ENCODE data around the gene CSAD. TPM values are rescaled to one million over a fixed set of nuclear protein-coding genes. Genes with fewer than 3 reads are reported as not detected.
"Not testable (repeated sequence)": the region's sequence is repeated elsewhere in the genome, so short reads cannot be mapped to it uniquely, and the experiment has no call there.

Gene CSAD
- total RNA-seq, 1 experiment from 2014 or later: 1.2 TPM

- DNase-seq: no peak
- no peaks in the 10 kb centered on the region for H3K9me3 ChIP-seq
- no peaks in the 10 kb centered on the region for H3K27me3 ChIP-seq
- H3K4me3 ChIP-seq: no peak within 1 kb of the TSS
- H3K36me3 ChIP-seq: peaks cover 16% of the 10 kb centered on the region
Measured at GRCh38 chr12:53207042-53207441, 26.3 kb upstream of the CSAD start, which contains the start of gene ITGB7. TSS of gene ITGB7 (minus strand) at chr12:53207251. CDS start at chr12:53200443, 6,808 bp downstream.

- DNase-seq: peak; percentile 56
- Histone ChIP-seq H3K9me3 (no peaks in the 10 kb centered on the region), H3K4me3 (no peak overlapping the region), H3K27me3 (no peaks in the 10 kb centered on the region), H3K36me3 (peaks cover 5% of the 10 kb centered on the region; the same call in 1 of the 2 replicates)
Measured at GRCh38 chr12:53205747-53206419, 25.2 kb upstream of the CSAD start.

GRCh38 chr12:53204351-53204750 lies 23.6 kb upstream of the CSAD start:
- no peaks in the 10 kb centered on the region for H3K36me3 ChIP-seq
- DNase-seq: no peak
- no peaks in the 10 kb centered on the region for H3K27me3 ChIP-seq
- no peak overlapping the region for H3K4me3 ChIP-seq
- no peaks in the 10 kb centered on the region for H3K9me3 ChIP-seq

GRCh38 chr12:53202316-53202715 lies 21.6 kb upstream of the CSAD start:
- not testable (repeated sequence) for H3K36me3 ChIP-seq, DNase-seq, H3K9me3 ChIP-seq, H3K4me3 ChIP-seq, H3K27me3 ChIP-seq

- H3K36me3 ChIP-seq: no peaks in the 10 kb centered on the region
- H3K4me3 ChIP-seq: no peak overlapping the region
- no peaks in the 10 kb centered on the region for H3K27me3 ChIP-seq
- no peaks in the 10 kb centered on the region for H3K9me3 ChIP-seq
- no peak for DNase-seq
Measured at GRCh38 chr12:53201639-53202038, 20.9 kb upstream of the CSAD start.

- H3K4me3 ChIP-seq: no peak overlapping the region
- no peaks in the 10 kb centered on the region for H3K27me3 ChIP-seq
- H3K9me3 ChIP-seq: no peaks in the 10 kb centered on the region
- H3K36me3 ChIP-seq: no peaks in the 10 kb centered on the region
- DNase-seq: no peak
Measured at GRCh38 chr12:53201177-53201541, 20.4 kb upstream of the CSAD start.

- Histone ChIP-seq H3K36me3 (no peaks in the 10 kb centered on the region), H3K4me3 (no peak overlapping the region), H3K9me3 (no peaks in the 10 kb centered on the region), H3K27me3 (no peaks in the 10 kb centered on the region)
- DNase-seq: no peak
Measured at GRCh38 chr12:53200458-53201176, 19.9 kb upstream of the CSAD start.

- no peaks in the 10 kb centered on the region for H3K27me3 ChIP-seq
- H3K9me3 ChIP-seq: no peaks in the 10 kb centered on the region
- H3K36me3 ChIP-seq: no peaks in the 10 kb centered on the region
- no peak for DNase-seq
- H3K4me3 ChIP-seq: no peak overlapping the region
Measured at GRCh38 chr12:53200107-53200457, 19.4 kb upstream of the CSAD start.

- Histone ChIP-seq H3K9me3 (no peaks in the 10 kb centered on the region), H3K4me3 (no peak overlapping the region), H3K36me3 (no peaks in the 10 kb centered on the region), H3K27me3 (no peaks in the 10 kb centered on the region)
- DNase-seq: no peak
Measured at GRCh38 chr12:53199700-53200099, 19.0 kb upstream of the CSAD start.

GRCh38 chr12:53198486-53199110 lies 17.9 kb upstream of the CSAD start:
- DNase-seq: no peak
- Histone ChIP-seq H3K27me3 (no peaks in the 10 kb centered on the region), H3K4me3 (no peak overlapping the region), H3K9me3 (no peaks in the 10 kb centered on the region), H3K36me3 (no peaks in the 10 kb centered on the region)

DNA sequence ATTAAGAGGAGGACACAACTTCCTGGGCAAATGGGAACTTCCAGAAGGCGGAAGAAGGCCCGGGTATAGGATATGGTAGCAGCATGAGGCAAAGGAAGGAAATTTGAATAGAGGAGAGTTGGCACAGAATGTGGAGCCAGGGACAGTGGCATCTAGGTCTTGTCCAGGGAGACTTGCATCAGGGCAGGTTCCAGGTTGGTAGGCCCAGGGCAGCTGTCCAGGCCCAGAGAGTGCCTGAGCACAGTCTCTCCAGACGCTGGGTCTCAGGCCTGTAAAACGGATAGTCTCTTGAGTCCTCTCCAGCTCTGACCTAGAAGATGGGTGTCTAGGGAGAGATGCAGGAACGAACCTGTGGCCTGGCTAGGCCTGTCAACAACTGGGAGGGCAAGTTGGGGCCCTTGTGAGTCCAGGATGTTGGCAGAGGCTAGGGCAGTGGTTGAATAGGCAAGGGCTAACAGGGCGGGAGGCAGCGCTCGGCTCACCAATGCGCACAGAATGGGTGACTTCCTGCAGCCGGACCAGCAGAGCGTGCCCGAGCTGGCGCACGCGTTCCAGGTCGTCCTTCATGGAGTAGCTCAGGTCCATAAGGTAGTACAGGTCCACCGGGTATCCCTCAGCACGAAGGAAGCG lies 16.4 kb upstream of the CSAD start:
- no peak for DNase-seq

DNA sequence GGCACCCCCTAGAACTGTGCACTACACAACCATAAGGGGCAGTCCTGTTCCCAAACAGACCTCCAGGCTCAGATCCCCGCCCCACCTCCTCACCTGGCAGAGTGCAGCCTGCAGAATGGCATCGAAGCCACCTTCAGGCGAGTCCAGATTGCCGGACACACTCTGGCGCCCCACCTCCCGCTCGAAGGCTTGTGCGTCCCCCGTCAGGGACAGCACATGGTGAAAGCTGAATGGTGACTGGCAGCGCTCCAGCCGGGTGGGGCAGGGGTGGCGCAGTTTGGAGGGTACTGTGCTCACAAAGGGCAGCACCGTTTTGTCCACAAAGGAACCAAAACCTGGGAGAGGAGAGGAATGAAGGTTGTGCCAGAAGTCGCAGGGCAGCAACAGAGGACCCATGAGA lies 15.8 kb upstream of the CSAD start:
- no peak for DNase-seq
- Histone ChIP-seq H3K36me3 (no peaks in the 10 kb centered on the region), H3K9me3 (no peaks in the 10 kb centered on the region), H3K4me3 (no peak overlapping the region), H3K27me3 (no peaks in the 10 kb centered on the region)

More for the DNA sequence above, 16.4 kb upstream of the CSAD start:
- no peaks in the 10 kb centered on the region for H3K9me3 ChIP-seq
- no peaks in the 10 kb centered on the region for H3K36me3 ChIP-seq
- H3K27me3 ChIP-seq: no peaks in the 10 kb centered on the region
- H3K4me3 ChIP-seq: no peak overlapping the region

GRCh38 chr12:53195516-53196420 lies 15.0 kb upstream of the CSAD start:
- Histone ChIP-seq H3K4me3 (no peak overlapping the region), H3K27me3 (no peaks in the 10 kb centered on the region), H3K36me3 (peaks cover 3% of the 10 kb centered on the region; the same call in 1 of the 2 replicates), H3K9me3 (no peaks in the 10 kb centered on the region)
- no peak for DNase-seq

- Histone ChIP-seq H3K27me3 (no peaks in the 10 kb centered on the region), H3K4me3 (no peak overlapping the region), H3K36me3 (peaks cover 3% of the 10 kb centered on the region; the same call in 1 of the 2 replicates), H3K9me3 (no peaks in the 10 kb centered on the region)
- no peak for DNase-seq
Measured at GRCh38 chr12:53194973-53195372, 14.2 kb upstream of the CSAD start.

GRCh38 chr12:53193985-53194716 lies 13.4 kb upstream of the CSAD start:
- Histone ChIP-seq H3K36me3 (peaks cover 3% of the 10 kb centered on the region; the same call in 1 of the 2 replicates), H3K9me3 (no peaks in the 10 kb centered on the region), H3K4me3 (no peak overlapping the region), H3K27me3 (no peaks in the 10 kb centered on the region)
- DNase-seq: no peak

DNA sequence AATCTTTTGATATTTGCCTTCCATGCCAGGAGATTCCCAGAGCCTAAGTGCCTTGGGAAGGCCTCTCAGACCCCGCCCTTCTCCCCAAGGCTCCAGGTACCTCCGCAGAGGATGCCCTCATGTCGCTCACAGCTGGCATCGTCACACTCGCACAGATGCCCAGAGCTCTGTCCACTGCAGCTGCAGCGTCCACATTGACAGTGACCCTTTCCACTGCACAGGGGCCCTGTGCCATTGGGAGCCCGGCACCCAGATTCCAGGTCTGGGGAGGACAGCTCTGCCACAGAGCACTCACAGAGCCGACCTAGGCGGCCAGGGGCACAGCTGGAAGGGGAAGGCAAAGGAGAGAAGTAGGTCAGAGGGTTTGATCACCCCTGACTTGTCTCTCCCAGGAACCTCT lies 12.3 kb upstream of the CSAD start:
- no peaks in the 10 kb centered on the region for H3K27me3 ChIP-seq
- H3K9me3 ChIP-seq: no peaks in the 10 kb centered on the region
- H3K4me3 ChIP-seq: no peak overlapping the region
- H3K36me3 ChIP-seq: peaks cover 8% of the 10 kb centered on the region
- DNase-seq: no peak

All from MG63 (cell line).